GM18505 (cell line): ENCODE results near the gene BTF3L4.
"Not testable (repeated sequence)": the region's sequence is repeated elsewhere in the genome, so short reads cannot be mapped to it uniquely, and the experiment has no call there.

Experiments used
- ATAC-seq: cut with Tn5 transposase; IDR thresholded peaks from one replicate; pipeline ENCODE4 v1.9.1; 2021; ENCODE audit not compliant: unreplicated experiment
- POLR2A ChIP-seq: IDR thresholded peaks from 4 replicates; pipeline ENCODE4 v1.6.1; 2011; ENCODE audit warnings: borderline replicate concordance; ENCODE audit not compliant: insufficient read depth, insufficient read length; ENCODE audit errors: extremely low read depth

BTF3L4 gene

DNA sequence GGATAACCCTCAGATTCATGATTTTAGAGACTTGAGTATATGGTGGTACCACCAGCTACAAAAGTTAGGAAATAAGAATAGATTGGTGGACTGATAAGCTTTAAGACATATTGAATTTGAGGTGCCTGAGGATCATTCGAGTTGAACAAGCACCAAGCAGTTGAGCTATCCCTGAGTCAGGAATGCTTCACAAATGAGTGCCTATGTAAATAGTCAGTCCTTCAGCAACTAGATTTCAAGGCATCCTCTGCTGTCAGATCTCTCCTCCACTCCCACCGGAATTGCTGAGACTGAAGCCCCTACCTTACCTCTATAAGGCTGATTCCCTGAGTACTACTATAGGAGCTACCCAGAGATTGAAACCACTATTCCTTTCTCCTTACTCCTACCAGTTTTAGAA lies 7.1 kb downstream of the BTF3L4 start:
- no peak for ATAC-seq
- no peak for TF ChIP-seq POLR2A

DNA sequence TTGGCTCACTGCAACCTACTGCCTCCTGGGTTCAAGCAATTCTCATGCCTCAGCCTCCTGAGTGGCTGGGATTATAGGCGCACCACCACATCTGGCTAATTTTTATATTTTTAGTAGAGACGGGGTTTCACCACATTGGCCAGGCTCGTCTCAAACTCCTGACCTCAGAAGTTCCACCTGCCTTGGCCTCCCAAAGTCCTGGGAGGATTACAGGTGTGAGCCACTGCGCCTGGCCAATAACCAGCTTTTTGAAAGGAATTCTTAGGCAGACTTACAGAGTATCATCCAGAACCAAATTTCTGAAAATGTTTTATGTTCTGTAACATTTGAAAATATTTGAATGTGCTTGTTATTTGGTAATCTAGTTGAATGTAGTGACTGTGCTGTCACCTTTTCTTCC lies 14.6 kb downstream of the BTF3L4 start:
- TF ChIP-seq POLR2A = no peak
- no peak for ATAC-seq

- no peak for ATAC-seq
- TF ChIP-seq POLR2A = no peak
These were observed 16.2 kb downstream of the BTF3L4 start for GRCh38 chr1:52072291-52072690.

GRCh38 chr1:52077277-52077676 lies 21.2 kb downstream of the BTF3L4 start:
- not testable (repeated sequence) for ATAC-seq

DNA sequence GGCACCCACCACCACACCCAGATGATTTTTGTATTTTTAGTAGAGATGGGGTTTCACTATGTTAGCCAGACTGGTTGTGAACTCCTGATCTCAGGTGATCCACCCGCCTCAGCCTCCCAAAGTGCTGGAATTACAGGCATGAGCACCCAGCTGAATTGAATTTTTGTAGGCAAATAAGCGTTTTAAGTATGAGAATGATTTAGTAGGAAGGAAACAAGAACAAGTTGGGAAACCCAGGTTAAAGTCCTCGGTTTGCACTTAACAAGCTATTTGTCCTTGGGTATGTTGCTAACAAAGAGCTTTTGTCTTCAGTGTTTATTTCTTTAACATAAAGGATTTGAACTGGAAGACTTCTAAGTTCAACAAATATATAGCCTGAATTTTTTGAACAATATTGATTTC lies 23.9 kb downstream of the BTF3L4 start:
- TF ChIP-seq POLR2A = no peak
- no peak for ATAC-seq

- ATAC-seq = not testable (repeated sequence)
These were observed 31.8 kb downstream of the BTF3L4 start for GRCh38 chr1:52087892-52088291.

DNA sequence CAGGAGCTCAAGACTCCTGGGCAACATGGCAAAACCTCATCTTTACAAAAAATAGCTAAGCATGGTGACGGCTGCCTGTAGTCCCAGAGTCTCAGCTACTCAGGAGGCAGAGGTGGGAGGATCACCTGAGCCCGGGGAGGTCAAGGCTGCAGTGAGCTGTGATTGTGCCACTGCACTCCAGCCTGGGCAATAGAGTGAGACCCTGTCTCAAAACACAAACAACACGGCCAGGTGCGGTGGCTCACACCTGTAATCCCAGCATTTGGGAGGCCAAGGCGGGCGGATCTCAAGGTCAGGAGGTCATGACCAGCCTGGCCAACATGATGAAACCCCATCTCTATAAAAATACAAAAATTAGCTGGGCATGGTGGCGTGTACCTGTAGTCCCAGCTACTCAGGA lies 38.2 kb downstream of the BTF3L4 start:
- not testable (repeated sequence) for ATAC-seq

DNA sequence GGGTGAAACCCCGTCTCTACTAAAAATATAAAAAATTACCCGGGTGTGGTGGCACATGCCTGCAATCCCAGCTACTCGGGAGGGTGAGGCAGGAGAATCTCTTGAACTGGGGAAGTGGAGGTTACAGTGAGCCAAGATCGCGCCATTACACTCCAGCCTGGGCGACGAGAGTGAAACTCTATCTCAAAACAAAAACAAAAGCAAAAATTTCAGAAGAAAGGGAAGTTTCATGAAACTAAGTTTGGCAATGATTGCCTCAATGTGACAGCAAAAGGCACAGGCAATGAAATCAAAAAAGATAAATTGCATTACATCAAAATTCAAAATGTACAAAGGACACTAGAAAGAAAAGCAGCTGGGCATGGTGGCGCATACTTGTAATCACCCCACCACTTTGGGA lies 40.1 kb downstream of the BTF3L4 start:
- TF ChIP-seq POLR2A = no peak
- ATAC-seq = no peak

GRCh38 chr1:52098139-52098871 lies 42.2 kb downstream of the BTF3L4 start:
- no peak for ATAC-seq
- no peak for TF ChIP-seq POLR2A

DNA sequence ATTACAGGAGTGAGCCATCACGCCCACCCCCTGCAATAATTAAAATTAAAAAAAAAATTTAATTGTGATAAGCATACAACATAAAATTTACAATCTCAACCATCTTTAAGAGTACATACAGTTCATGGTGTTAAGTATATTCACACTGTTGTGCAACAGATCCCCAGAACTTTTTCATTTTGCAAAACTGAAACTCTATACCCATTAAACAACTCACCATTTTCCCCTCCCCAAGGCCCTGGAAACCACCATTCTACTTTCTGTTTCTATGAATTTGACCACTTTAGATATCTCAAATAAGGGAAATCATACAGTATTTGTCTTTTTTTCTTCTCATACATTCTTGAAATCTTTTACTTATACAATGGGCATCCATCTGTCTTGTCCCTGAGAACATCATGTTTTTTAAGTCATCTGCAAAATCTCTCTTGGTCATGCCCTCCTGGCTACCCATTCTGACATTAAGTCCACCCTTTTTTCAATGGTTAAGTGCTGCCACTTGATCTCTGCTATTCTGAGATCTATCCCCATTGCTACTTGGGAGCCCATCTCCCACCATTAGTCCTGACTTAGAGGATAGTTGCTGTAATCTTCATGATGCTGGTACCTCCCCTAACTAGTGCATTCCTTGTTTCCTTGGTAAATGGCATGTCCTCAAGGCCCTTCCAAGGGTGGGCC lies 46.4 kb downstream of the BTF3L4 start:
- ATAC-seq = no peak
- no peak for TF ChIP-seq POLR2A

GRCh38 chr1:52111492-52111891 lies 55.4 kb downstream of the BTF3L4 start:
- no peak for TF ChIP-seq POLR2A
- no peak for ATAC-seq

- ATAC-seq = no peak
- no peak for TF ChIP-seq POLR2A
These were observed 56.4 kb downstream of the BTF3L4 start for GRCh38 chr1:52112489-52112888.

DNA sequence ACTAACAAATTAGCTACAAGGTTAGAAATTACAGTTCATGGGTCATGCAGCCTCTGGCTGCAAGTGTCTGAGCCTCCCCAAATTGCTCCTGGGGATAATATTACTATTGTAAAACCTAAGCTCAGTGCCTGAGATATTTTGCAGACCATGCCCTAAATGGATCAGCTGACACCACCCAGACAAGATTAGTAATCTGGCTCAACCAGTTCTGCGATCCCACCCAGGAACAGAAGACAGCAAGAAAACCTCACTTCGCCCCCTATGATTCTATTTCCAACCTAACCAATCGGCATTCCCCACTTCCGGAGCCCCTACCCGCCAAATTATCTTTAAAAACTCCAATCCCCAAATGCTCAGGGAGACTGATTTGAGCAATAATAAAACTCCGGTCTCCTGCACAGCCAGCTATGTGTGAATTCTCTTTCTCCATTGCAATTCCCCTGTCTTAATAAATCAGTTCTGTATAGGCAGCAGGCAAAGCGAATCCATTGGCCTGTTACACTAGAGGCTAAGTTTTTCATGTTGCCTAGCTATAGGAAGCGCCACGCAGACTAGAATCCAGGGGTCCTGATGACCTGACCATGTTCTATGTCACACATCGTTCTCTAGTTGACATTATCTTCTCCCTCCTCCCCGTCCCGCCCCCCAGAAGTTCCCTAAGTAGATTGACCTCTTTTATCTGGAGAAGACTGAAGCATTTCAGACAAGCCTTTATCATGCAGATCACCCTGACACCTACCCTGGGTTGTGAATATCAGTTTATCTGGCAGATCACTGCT lies 63.4 kb downstream of the BTF3L4 start:
- no peak for ATAC-seq
- TF ChIP-seq POLR2A = no peak

DNA sequence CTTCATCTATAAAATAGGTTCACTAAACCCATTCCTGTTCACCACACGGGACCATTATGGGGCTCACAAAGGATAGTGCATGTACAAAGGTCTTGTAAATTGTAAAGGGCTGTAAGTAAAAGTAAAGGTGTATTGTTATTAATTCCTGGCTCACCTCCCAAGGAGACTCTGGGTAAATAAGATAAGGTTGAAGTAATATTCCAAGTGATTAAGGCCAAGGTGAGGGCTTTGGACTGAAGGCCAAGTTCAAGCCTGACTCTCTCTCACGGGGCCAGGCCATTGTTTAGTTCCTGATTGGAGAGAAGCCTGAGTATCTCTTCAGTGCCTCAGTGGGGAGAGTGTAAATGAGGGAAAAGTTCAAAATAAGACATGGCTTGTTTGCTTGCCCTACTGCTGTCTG lies 66.3 kb downstream of the BTF3L4 start:
- no peak for TF ChIP-seq POLR2A
- no peak for ATAC-seq
